Erythroblast (primary cell): Measurements from ENCODE around the gene LMCD1.
"Not testable (repeated sequence)": the region's sequence is repeated elsewhere in the genome, so short reads cannot be mapped to it uniquely, and the experiment has no call there.

Source experiments
- DNase-seq, 2 experiments: peaks; one replicate each; lab custom pipeline; 2025; lab: John Stamatoyannopoulos, UW
- GATA1 ChIP-seq: IDR thresholded peaks from 2 replicates; pipeline ENCODE4 v1.6.1; 2011; ENCODE audit warnings: low read depth, mild to moderate bottlenecking, control low read depth, low read length, moderate library complexity
- POLR2A ChIP-seq: IDR thresholded peaks from 2 replicates; pipeline ENCODE4 v1.6.1; 2011; ENCODE audit warnings: mild to moderate bottlenecking, low read length

Gene LMCD1

GRCh38 chr3:8576436-8576835 lies 74.8 kb downstream of the LMCD1 start:
- TF ChIP-seq GATA1: no peak
- no peak for TF ChIP-seq POLR2A
- no peak for DNase-seq

DNA sequence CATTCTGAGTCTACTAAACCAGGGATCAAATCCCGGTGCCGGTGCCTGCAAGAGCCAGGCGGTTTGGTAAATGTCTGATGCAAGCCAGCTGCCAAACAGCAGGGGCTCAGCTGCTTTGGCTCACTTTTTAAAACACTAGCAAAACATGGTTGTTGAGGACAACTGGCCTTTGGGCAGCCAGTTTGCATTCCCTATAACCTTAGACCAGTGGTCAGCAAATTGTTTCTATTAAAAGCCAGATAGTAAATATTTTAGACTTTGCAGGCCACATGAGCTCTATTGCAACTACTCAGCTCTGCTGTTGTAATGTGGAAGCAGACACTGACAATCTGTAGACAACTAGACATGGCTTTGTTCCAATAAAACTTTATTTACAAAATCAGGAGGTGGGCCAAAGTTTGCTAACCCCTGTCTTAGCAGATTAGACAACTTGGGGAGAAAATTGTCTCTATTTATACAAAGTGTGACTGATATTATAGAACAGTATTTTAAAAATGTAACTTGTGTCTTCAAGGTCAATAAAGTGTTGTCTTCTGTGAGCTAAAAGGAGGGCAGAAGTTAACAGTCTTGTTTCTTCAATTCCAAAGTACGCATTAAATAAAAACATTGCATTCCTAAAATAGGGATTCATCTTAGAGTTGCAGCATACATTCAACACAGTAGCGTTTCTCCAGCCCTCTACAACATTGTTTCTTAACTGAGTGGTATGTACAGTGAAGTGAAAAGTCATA lies 75.4 kb downstream of the LMCD1 start:
- TF ChIP-seq GATA1: no peak
- no peak for TF ChIP-seq POLR2A
- no peak for DNase-seq

DNA sequence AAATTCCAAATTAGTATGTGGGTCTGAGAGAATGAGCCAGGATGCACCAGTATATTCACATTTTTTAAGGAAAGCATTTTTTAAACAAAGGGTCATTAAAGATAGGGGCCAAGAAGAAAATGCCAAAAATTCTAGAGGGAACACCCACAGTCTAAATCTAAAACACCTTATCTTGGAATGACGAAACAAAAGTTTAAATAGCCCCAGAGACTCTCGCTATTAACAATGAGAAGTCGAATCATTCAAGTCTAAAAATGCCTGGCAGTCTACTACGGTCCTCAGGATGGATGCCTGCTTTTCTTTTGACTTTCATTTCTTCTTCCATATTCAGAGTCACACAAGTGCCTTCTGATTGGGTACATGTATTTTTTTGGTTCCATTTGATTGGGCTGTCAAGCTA lies 76.7 kb downstream of the LMCD1 start:
- TF ChIP-seq POLR2A (no peak), GATA1 (no peak)
- DNase-seq: no peak

GRCh38 chr3:8579096-8579495 lies 77.5 kb downstream of the LMCD1 start:
- no peak for DNase-seq
- no peak for TF ChIP-seq POLR2A
- no peak for TF ChIP-seq GATA1

DNA sequence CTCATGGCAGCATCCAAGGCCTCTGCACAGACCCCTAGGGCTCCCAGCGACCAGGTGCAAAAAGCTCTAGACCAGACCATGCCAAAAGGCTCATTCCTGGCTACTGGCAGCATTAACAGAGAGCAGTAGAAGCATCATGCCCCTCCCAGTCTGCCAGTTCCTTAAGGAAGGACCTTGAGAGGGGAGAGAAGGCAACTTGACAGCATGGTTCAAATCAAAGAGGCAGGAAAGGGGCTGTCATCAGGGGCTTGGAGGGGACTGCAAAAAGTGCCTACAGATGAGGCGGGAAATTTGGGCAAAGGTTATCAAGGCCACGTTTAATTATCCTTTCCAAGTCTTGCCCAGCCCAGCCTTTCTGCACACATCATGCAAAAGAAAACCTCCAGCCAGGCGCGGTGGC lies 78.3 kb downstream of the LMCD1 start:
- DNase-seq: no peak
- TF ChIP-seq GATA1 (no peak), POLR2A (no peak)

DNA sequence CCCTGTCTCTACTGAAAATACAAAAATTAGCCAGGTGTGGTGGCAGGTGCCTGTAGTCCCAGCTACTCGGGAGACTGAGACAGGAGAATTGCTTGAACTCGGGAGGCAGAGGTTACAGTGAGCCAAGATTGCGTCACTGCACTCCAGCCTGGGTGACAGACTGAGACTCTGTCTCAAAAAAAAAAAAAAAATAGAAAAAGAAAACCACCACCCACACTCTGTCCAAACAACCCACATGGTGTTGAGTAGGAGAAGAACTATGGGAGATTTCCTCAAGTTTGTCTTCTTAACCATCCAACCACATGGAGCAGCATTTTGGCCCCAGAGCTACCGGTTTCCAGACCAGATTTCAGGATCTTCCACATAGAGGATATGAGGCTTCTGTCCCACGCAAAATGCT lies 78.8 kb downstream of the LMCD1 start:
- not testable (repeated sequence) for DNase-seq

DNA sequence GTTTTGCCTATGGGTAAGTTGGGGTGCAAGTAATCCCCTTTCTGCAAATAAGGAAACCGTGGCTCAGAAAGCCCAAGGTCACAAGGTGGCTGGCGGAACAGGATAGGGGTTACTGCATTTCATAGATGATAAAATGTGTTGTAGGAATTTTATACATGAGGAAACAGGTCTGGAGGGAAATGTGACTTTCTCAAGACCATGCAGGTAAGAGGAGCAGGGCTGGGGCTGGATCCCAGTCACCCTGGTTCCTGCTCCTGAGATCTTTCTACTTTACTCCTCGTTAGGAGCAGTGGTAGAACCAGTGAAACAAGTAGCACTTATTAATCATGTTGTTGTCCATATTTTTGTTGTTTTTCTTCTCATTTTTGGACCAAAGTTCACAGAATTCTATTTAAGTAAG lies 79.8 kb downstream of the LMCD1 start:
- TF ChIP-seq POLR2A (no peak), GATA1 (no peak)
- no peak for DNase-seq

GRCh38 chr3:8581806-8582445 lies 80.3 kb downstream of the LMCD1 start:
- no peak for TF ChIP-seq GATA1
- no peak for TF ChIP-seq POLR2A
- DNase-seq: no peak

DNA sequence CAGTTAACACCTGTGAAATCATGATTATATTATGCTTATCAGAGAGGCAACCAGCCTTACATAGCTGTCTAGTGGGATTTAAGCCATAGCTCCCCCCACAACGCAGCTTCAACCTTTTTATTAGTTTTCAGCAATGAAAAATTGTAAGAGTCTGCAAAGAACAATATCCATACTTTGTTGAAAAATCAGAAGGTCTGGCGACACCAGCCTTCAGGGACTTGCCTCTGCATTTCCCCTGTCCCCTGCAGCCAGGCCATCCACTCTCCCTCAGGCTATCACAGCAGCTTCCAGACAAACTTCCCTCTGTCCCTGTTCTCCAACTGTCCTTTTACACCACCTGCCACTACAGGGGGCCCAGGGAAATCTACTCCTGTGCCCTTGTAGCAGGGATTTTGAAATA lies 83.0 kb downstream of the LMCD1 start:
- no peak for TF ChIP-seq POLR2A
- TF ChIP-seq GATA1: no peak
- DNase-seq: no peak

GRCh38 chr3:8589880-8590556 lies 88.4 kb downstream of the LMCD1 start:
- no peak for TF ChIP-seq GATA1
- TF ChIP-seq POLR2A: no peak
- DNase-seq: no peak

DNA sequence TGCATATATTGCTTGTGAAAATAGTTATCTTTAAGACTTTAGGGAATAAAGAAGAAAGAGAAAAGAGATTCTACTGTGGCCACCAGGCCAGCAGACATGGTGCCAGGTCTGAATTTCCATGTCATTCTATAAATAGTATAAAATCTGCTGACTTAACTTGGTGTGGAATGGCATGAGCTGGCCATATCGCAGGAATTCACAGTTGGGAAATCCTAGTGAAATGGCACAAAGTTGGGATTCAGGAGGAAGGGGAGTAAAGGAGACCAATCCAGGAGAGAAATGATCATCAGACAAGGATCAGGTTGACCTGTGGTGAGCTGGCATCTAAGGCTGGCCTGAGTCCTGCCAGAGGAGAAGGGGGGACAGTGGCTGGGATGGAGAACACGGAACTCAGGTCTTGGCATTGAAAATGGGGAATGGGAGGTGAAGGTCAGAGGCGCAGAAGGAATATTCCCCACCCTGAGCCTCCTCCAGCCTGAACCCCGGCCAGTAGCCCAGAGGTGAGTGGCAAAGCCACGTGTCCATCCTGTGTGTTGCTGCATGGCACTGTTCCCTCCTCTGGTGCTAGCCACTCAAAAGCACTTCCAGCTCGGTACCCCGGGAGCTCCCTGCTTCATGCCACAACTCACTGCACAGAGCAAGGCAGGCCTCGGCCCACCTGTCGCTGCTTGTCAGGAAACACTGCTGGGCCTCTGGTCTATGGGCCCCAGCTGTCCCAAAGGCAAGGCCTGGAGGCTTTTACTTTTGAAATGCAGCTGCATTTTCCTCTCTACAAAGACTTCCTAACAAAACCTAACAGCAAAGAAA lies 91.6 kb downstream of the LMCD1 start:
- TF ChIP-seq POLR2A (no peak), GATA1 (no peak)
- no peak for DNase-seq

DNA sequence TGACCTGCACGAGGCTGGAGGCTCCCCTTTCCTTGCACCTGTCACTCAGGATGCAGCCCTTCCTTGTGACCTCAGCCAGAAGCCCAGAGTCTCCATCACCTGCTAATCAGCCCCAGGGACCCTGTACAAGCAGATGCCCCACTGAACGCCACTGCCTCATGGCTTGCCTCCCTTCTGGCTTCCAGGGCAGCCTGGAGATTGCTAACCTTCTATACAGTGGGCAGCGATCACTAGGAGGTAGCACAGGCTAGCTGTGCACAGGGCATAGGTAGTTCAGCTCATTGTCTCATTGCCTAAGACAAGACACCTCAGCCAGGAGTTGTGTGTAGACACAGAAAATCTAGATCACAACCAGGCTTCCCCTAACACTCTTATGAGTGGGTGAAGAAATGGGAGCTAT lies 93.6 kb downstream of the LMCD1 start:
- TF ChIP-seq GATA1 (no peak), POLR2A (no peak)
- no peak for DNase-seq

GRCh38 chr3:8595695-8596115 lies 94.1 kb downstream of the LMCD1 start:
- no peak for TF ChIP-seq GATA1
- no peak for TF ChIP-seq POLR2A

More at GRCh38 chr3:8595695-8596115, 94.1 kb downstream of the LMCD1 start:
- DNase-seq: no peak
